HCEC 1CT (cell line): ENCODE measurements around the gene DCAF6.
A peak's percentile ranks its signal among the peaks of the same experiment; 100 is the strongest.

Experiments used
- DNase-seq: peaks from one replicate; pipeline ENCODE4 v3.0.0-alpha.2; 2017

The DCAF6 gene

GRCh38 chr1:168110896-168111545 is 174.5 kb downstream of the DCAF6 start:
- DNase-seq = peak; percentile 54

- DNase-seq = peak; percentile 40
Observed at GRCh38 chr1:168112673-168113305, 176.3 kb downstream of the DCAF6 start.

- DNase-seq = no peak
Observed at GRCh38 chr1:168114845-168115244, 178.4 kb downstream of the DCAF6 start.

- DNase-seq = no peak
Observed at GRCh38 chr1:168116327-168116799, 179.9 kb downstream of the DCAF6 start.

- DNase-seq = no peak
Observed at GRCh38 chr1:168119750-168120149, 183.3 kb downstream of the DCAF6 start.

- peak; percentile 60 for DNase-seq
Observed at GRCh38 chr1:168121401-168122011, 185.0 kb downstream of the DCAF6 start.

GRCh38 chr1:168125051-168125450 is 188.6 kb downstream of the DCAF6 start:
- DNase-seq = no peak
